ENCODE results near the gene ANGPTL4. TPM values are rescaled to one million over a fixed set of nuclear protein-coding genes. Genes with fewer than 3 reads are reported as not detected.

Gene ANGPTL4
- total and polyA plus RNA-seq, 9 of the 15 experiments (the other 6 are each of a cell fraction or from before 2014, with no cell fraction given): 0.05 to 0.77 (median 0.22) TPM; not detected in 4

- TF ChIP-seq REST (IDR thresholded peaks at IDR 0.05; ENCODE audit: borderline replicate concordance): no peak
- TF ChIP-seq REST (CRISPR knock-in tag; IDR thresholded peaks at IDR 0.05; ENCODE audit: low read depth): no peak
- TF ChIP-seq HNRNPLL (IDR thresholded peaks at IDR 0.05; ENCODE audit: low read depth, low read length, poor library complexity, severe bottlenecking): no peak
- no peak for TF ChIP-seq MYBL2 (IDR thresholded peaks at IDR 0.05; ENCODE audit: low read depth)
- TF ChIP-seq MYBL2 (CRISPR knock-in tag; IDR thresholded peaks at IDR 0.05; ENCODE audit: borderline replicate concordance): no peak
- no peak for TF ChIP-seq FOXO4 (CRISPR knock-in tag; IDR thresholded peaks at IDR 0.05)
- no peak for TF ChIP-seq XRCC3 (IDR thresholded peaks at IDR 0.05)
- no peak for TF ChIP-seq CBX3 (IDR thresholded peaks at IDR 0.05; ENCODE audit: borderline replicate concordance in 1 of 2, low read length in 2 of 2)
- TF ChIP-seq PHF8 (IDR thresholded peaks at IDR 0.05; ENCODE audit: borderline replicate concordance, low read length): no peak
- no peak for TF ChIP-seq NRF1 (conservative IDR thresholded peaks at IDR 0.05 in 1 of 2, IDR thresholded peaks at IDR 0.05 in 1 of 2)
- TF ChIP-seq MBD1 (CRISPR knock-in tag; IDR thresholded peaks at IDR 0.05): no peak
- TF ChIP-seq KDM5B (IDR thresholded peaks at IDR 0.05; ENCODE audit: insufficient replicate concordance, low read depth, low read length): peak; percentile 12
- TF ChIP-seq FOXP1 (CRISPR knock-in tag; IDR thresholded peaks at IDR 0.05): no peak
- TF ChIP-seq ZNF140 (CRISPR knock-in tag; IDR thresholded peaks at IDR 0.05): no peak
- TF ChIP-seq NEUROD1 (IDR thresholded peaks at IDR 0.05; ENCODE audit: borderline replicate concordance, low read depth, low read length, partially characterized antibody): no peak
- peak; percentile 61; the same call in 1 of the 2 replicates for TF ChIP-seq BCOR (IDR thresholded peaks at IDR 0.05)
- TF ChIP-seq ZC3H4 (CRISPR knock-in tag; IDR thresholded peaks at IDR 0.05; ENCODE audit: borderline replicate concordance): no peak
Observed at GRCh38 chr19:8367327-8368001, 3.5 kb downstream of the ANGPTL4 start (continued).
